PC-3 (cell line): Measurements from ENCODE around the gene MLST8. TPM values are rescaled to one million over a fixed set of nuclear protein-coding genes. Genes with fewer than 3 reads are reported as not detected.

Source experiments
- ATAC-seq: fragments of 200-7000 bp; cut with Tn5 transposase; 2 replicates; pipeline ENCODE4 v1.9.1; 2020; ENCODE audit warnings: mild to moderate bottlenecking, moderate library complexity
- BruUV-seq: library from RNA; stranded (reverse); fragments of 400-500 nt; replicated peaks from 2 replicates; lab custom pipeline; 2021; lab: Mats Ljungman, UMichigan
- CTCF ChIA-PET: fragments of 300-600 bp; sonication (Branson Sonifier 250); formaldehyde crosslinking; loops from one replicate; lab custom pipeline; 2022; ENCODE audit warnings: antibody characterized with exemption; lab: Charles Lee
- POLR2A ChIA-PET: fragments of 300-600 bp; sonication (Branson Sonifier 250); formaldehyde crosslinking; loops from one replicate; lab custom pipeline; 2022; ENCODE audit warnings: antibody characterized with exemption; ENCODE audit not compliant: unreplicated experiment; lab: Charles Lee
- DNase-seq: peaks from one replicate; pipeline ENCODE4 v3.0.0-alpha.2; 2015
- H2AFZ ChIP-seq: fragments of 300-600 bp; sonication (generic); 2 replicates; pipeline ENCODE4 v1.6.0; 2016; ENCODE audit warnings: antibody characterized with exemption, low read length
- H3F3A ChIP-seq: fragments of 300-600 bp; sonication (generic); one replicate; pipeline ENCODE4 v1.6.0; 2017; ENCODE audit warnings: antibody characterized with exemption, low read length, control low read depth, mild to moderate bottlenecking; ENCODE audit not compliant: unreplicated experiment
- H3K27ac ChIP-seq: fragments of 300-600 bp; sonication (generic); 2 replicates; pipeline ENCODE4 v1.5.1; 2016; ENCODE audit warnings: mild to moderate bottlenecking, low read length
- H3K27me3 ChIP-seq: fragments of 300-600 bp; sonication (generic); 2 replicates; pipeline ENCODE4 v1.6.1; 2016; ENCODE audit warnings: low read length, mixed read lengths
- H3K36me3 ChIP-seq: fragments of 300-600 bp; sonication (generic); 2 replicates; pipeline ENCODE4 v1.6.1; 2016; ENCODE audit warnings: low read depth, mixed run types, low read length, mixed read lengths
- H3K4me1 ChIP-seq: fragments of 300-600 bp; sonication (generic); 2 replicates; pipeline ENCODE4 v1.5.1; 2016; ENCODE audit warnings: low read length; ENCODE audit not compliant: insufficient read depth
- H3K4me2 ChIP-seq: fragments of 300-600 bp; sonication (generic); 2 replicates; pipeline ENCODE4 v1.6.0; 2016; ENCODE audit warnings: low read length
- H3K4me3 ChIP-seq: fragments of 300-600 bp; sonication (generic); 2 replicates; pipeline ENCODE4 v1.5.1; 2016; ENCODE audit warnings: mild to moderate bottlenecking, low read length, mixed read lengths
- H3K79me2 ChIP-seq: fragments of 300-600 bp; sonication (generic); 2 replicates; pipeline ENCODE4 v1.6.1; 2017; ENCODE audit warnings: low read length, mixed read lengths
- H3K9ac ChIP-seq: fragments of 300-600 bp; sonication (generic); 2 replicates; pipeline ENCODE4 v1.6.0; 2016; ENCODE audit warnings: mild to moderate bottlenecking, low read length
- H3K9me2 ChIP-seq: fragments of 300-600 bp; sonication (generic); replicated peaks from 2 replicates; pipeline ENCODE4 v1.6.1; 2016; ENCODE audit warnings: mixed run types, low read length, mixed read lengths
- H3K9me3 ChIP-seq: fragments of 300-600 bp; sonication (generic); 2 replicates; pipeline ENCODE4 v1.6.1; 2016; ENCODE audit warnings: low read length, mixed read lengths
- H4K20me1 ChIP-seq: fragments of 300-600 bp; sonication (generic); 2 replicates; pipeline ENCODE4 v1.6.1; 2016; ENCODE audit warnings: low read length, mixed read lengths
- CTCF ChIP-seq: fragments of 300-600 bp; sonication (generic); conservative IDR thresholded peaks from 2 replicates; pipeline ENCODE4 v1.5.1; 2017; ENCODE audit warnings: antibody characterized with exemption, low read depth, mild to moderate bottlenecking, low read length
- EZH2 ChIP-seq: fragments of 300-600 bp; sonication (generic); IDR thresholded peaks from one replicate; pipeline ENCODE4 v1.6.1; 2017; ENCODE audit warnings: antibody characterized with exemption, mild to moderate bottlenecking, low read length; ENCODE audit not compliant: unreplicated experiment
- EZH2phosphoT487 ChIP-seq: fragments of 300-600 bp; sonication (generic); IDR thresholded peaks from 2 replicates; pipeline ENCODE4 v1.6.1; 2018; ENCODE audit warnings: mild to moderate bottlenecking, antibody characterized with exemption, low read length, borderline replicate concordance
- intact Hi-C: fragments of 100-400 bp; cut with micrococcal nuclease; formaldehyde crosslinking; loops from 2 replicates; pipeline ENCODE4 v1.9.0; 2023
- total RNA-seq: library from RNA; depleted of rRNA; stranded (reverse); fragments of >200 nt; gene quantifications from 2 replicates; pipeline ENCODE4 v1.2.3, GENCODE V29; 2014

MLST8 gene
- total RNA-seq, 1 experiment from 2014 or later = 63.3 TPM

GRCh38 chr16:2174396-2175131 lies 30.7 kb upstream of the MLST8 start:
- no peak overlapping the region for H3K9ac ChIP-seq
- no peak for TF ChIP-seq EZH2phosphoT487
- no peak for TF ChIP-seq CTCF
- TF ChIP-seq EZH2 = no peak
- ATAC-seq (no peak), DNase-seq (no peak)
- POLR2A ChIA-PET = no interaction called here
- no TSS peak for BruUV-seq
- no peak overlapping the region for H3K4me3 ChIP-seq
- H3K9me2 ChIP-seq = no peaks in the 10 kb centered on the region
- H3K4me1 ChIP-seq = no peaks in the 10 kb centered on the region
- H3K27me3 ChIP-seq = no peaks in the 10 kb centered on the region
- no peaks in the 10 kb centered on the region for H3K79me2 ChIP-seq
- no peaks in the 10 kb centered on the region for H3F3A ChIP-seq
- no peak overlapping the region for H2AFZ ChIP-seq
- CTCF ChIA-PET = no interaction called here
- intact Hi-C loops = no loop called here
- no peak overlapping the region for H3K4me2 ChIP-seq
- H4K20me1 ChIP-seq = no peaks in the 10 kb centered on the region
- no peaks in the 10 kb centered on the region for H3K36me3 ChIP-seq
- H3K27ac ChIP-seq = no peak overlapping the region
- no peaks in the 10 kb centered on the region for H3K9me3 ChIP-seq

- intact Hi-C loops = no loop called here
- DNase-seq = no peak
- CTCF ChIA-PET = no interaction called here
- H3K4me3 ChIP-seq = no peak overlapping the region
- no peaks in the 10 kb centered on the region for H3K9me2 ChIP-seq
- no peaks in the 10 kb centered on the region for H3K79me2 ChIP-seq
- no peaks in the 10 kb centered on the region for H4K20me1 ChIP-seq
- H3K4me1 ChIP-seq = no peaks in the 10 kb centered on the region
- no TSS peak for BruUV-seq
- no peak for TF ChIP-seq CTCF
- TF ChIP-seq EZH2 = no peak
- TF ChIP-seq EZH2phosphoT487 = no peak
- H3K4me2 ChIP-seq = no peak overlapping the region
- POLR2A ChIA-PET = no interaction called here
- no peaks in the 10 kb centered on the region for H3F3A ChIP-seq
- no peaks in the 10 kb centered on the region for H3K27me3 ChIP-seq
- no peak overlapping the region for H3K27ac ChIP-seq
- H3K9ac ChIP-seq = no peak overlapping the region
- ATAC-seq = no peak
- no peaks in the 10 kb centered on the region for H3K9me3 ChIP-seq
- no peak overlapping the region for H2AFZ ChIP-seq
- no peaks in the 10 kb centered on the region for H3K36me3 ChIP-seq
These were observed 29.8 kb upstream of the MLST8 start for GRCh38 chr16:2175454-2175853.

- ATAC-seq = no peak
- no peak overlapping the region for H3K4me3 ChIP-seq
- H3K36me3 ChIP-seq = no peaks in the 10 kb centered on the region
- DNase-seq = no peak
- no peak overlapping the region for H2AFZ ChIP-seq
- ChIA-PET POLR2A (no interaction called here), CTCF (no interaction called here)
- no peaks in the 10 kb centered on the region for H4K20me1 ChIP-seq
- no peaks in the 10 kb centered on the region for H3K9me2 ChIP-seq
- no peak overlapping the region for H3K27ac ChIP-seq
- no peak overlapping the region for H3K4me2 ChIP-seq
- no peaks in the 10 kb centered on the region for H3K27me3 ChIP-seq
- H3K9me3 ChIP-seq = no peaks in the 10 kb centered on the region
- no peaks in the 10 kb centered on the region for H3F3A ChIP-seq
- no peaks in the 10 kb centered on the region for H3K79me2 ChIP-seq
- no TSS peak for BruUV-seq
- TF ChIP-seq EZH2 (no peak), CTCF (no peak), EZH2phosphoT487 (no peak)
- no peaks in the 10 kb centered on the region for H3K4me1 ChIP-seq
- intact Hi-C loops = no loop called here
- H3K9ac ChIP-seq = no peak overlapping the region
These were observed 29.2 kb upstream of the MLST8 start for GRCh38 chr16:2176047-2176446.
